Measurements from ENCODE around the gene ARAP1.

DNA sequence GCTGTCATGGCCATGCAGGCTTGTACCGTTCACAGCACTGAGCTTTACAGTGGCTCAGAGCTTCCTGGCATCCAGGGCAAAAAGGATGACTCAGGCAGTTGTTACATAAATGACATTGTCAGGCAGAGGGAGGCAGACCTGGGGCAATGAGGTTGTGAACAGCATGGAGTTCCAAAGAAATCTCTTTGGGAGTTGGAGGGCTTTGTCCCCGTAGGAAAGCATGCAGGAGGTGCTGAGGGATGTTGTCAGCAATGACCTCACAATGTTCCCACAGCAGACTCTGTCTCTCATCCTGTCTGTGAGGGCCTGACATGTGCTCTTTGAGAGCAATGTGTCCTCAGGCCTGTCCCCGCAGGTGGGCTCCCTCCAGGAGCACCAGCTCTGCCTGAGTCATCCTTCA, 52.1 kb downstream of the ARAP1 start:
- TF ChIP-seq, protein P1, sequence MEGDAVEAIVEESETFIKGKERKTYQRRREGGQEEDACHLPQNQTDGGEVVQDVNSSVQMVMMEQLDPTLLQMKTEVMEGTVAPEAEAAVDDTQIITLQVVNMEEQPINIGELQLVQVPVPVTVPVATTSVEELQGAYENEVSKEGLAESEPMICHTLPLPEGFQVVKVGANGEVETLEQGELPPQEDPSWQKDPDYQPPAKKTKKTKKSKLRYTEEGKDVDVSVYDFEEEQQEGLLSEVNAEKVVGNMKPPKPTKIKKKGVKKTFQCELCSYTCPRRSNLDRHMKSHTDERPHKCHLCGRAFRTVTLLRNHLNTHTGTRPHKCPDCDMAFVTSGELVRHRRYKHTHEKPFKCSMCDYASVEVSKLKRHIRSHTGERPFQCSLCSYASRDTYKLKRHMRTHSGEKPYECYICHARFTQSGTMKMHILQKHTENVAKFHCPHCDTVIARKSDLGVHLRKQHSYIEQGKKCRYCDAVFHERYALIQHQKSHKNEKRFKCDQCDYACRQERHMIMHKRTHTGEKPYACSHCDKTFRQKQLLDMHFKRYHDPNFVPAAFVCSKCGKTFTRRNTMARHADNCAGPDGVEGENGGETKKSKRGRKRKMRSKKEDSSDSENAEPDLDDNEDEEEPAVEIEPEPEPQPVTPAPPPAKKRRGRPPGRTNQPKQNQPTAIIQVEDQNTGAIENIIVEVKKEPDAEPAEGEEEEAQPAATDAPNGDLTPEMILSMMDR (IDR thresholded peaks at IDR 0.05; ENCODE audit: low read length), result no peak
- TF ChIP-seq EZH2 (optimal IDR thresholded peaks at IDR 0.05; ENCODE audit: low read depth, low read length), result no peak
